Ovary (tissue), 9 donors: ENCODE measurements around the gene PARD6B. TPM values are rescaled to one million over a fixed set of nuclear protein-coding genes. Genes with fewer than 3 reads are reported as not detected.
"Not testable (repeated sequence)": the region's sequence is repeated elsewhere in the genome, so short reads cannot be mapped to it uniquely, and the experiment has no call there.

Source experiments
- DNase-seq, 5 donors: peaks; one replicate each; pipeline ENCODE4 v3.0.0-alpha.2; 2019 to 2020
- H3K27ac ChIP-seq, 2 donors: fragments of 200-600 bp; one replicate each; pipeline versions ENCODE4 v1.5.1 to v1.8.0; 2019 to 2022
- H3K27me3 ChIP-seq: fragments of 200-600 bp; one replicate; pipeline ENCODE4 v1.8.0; 2022
- H3K36me3 ChIP-seq: fragments of 200-600 bp; sonication (generic); one replicate; pipeline ENCODE4 v1.5.1; 2019
- H3K4me1 ChIP-seq: one replicate; pipeline ENCODE4 v1.8.1; 2013; ENCODE audit warnings: mild to moderate bottlenecking, moderate library complexity; ENCODE audit not compliant: insufficient read depth
- H3K4me3 ChIP-seq: fragments of 200-600 bp; sonication (generic); one replicate; pipeline ENCODE4 v1.5.1; 2017
- H3K9me3 ChIP-seq, 2 donors: fragments of 200-600 bp in 1 of 2; sonication (generic) in 1 of 2; one replicate each; pipeline versions ENCODE4 v1.5.1 to v1.8.1; 2013 to 2019; ENCODE audit warnings: mild to moderate bottlenecking in 1 of 2, moderate library complexity in 1 of 2
- EP300 ChIP-seq: sonication (generic); formaldehyde crosslinking; IDR thresholded peaks from one replicate; pipeline ENCODE4 v1.6.1; 2017; ENCODE audit warnings: antibody characterized with exemption
- POLR2A ChIP-seq: fragments of 450-650 bp; IDR thresholded peaks from one replicate; pipeline ENCODE4 v1.6.1; 2017; ENCODE audit warnings: antibody characterized with exemption, mild to moderate bottlenecking, moderate library complexity
- WGBS, 3 donors: extraction: QIAGEN DNeasy Blood & Tissue Kit in 1 of 3; methylation state at CpG; one replicate each; pipeline versions ENCODE4 v1.1.5 to v1.1.7; 2013 to 2017; 5-methylcytosine and 5-hydroxymethylcytosine counted together
- intact Hi-C, 4 donors: fragments of 100-400 bp; cut with DNase I; formaldehyde crosslinking; loops; one replicate each; pipeline versions ENCODE4 v1.11.0 to v1.15.1; 2022 to 2023
- polyA plus RNA-seq, 2 donors: library from polyadenylated mRNA; stranded (reverse); fragments of 200-250 nt in 1 of 2; fragments of 350-450 nt in 1 of 2; fragmentation: Illumina TruSeq in 1 of 2; extraction: RNeasy Lipid Tissue Mini Kit (QIAGEN cat#74804) in 1 of 2; gene quantifications; one replicate each; pipeline ENCODE4 v1.2.3, GENCODE V29; 2013 to 2014
- total RNA-seq, 7 donors: library from RNA; depleted of rRNA in 2 of 7; stranded (reverse); fragments of >200 nt in 2 of 7; fragmentation: NEBNext Ultra II Directional in 3 of 7; extraction: Animal tissue kit (Norgen Biotek cat#: 25700) in 3 of 7; gene quantifications; one replicate each; pipeline versions ENCODE4 v1.1.0 to v1.2.4, GENCODE V29; 2016 to 2023
- TF ChIP-seq, protein P1 (sequence below), 3 donors: fragments of 450-650 bp in 2 of 3; fragments of 200-600 bp in 1 of 3; IDR thresholded peaks; one replicate each; pipeline versions ENCODE4 v1.5.1 to v1.8.0; 2016 to 2022; ENCODE audit warnings: antibody characterized with exemption in 3 of 3, mild to moderate bottlenecking in 1 of 3
- donor health status: DM: no; HTN: no; CAD: no; lungs with moderate emphysema.
- donor health status: DM: no; HTN: no; CAD: no.
- donor health status: Bipolar disorder and iron deficiency.
- donor health status: DM: yes; HTN: yes; CAD: no.
- donor health status: DM: no; HTN: no; CAD: no.
- donor health status: DM: yes; HTN: yes; CAD: no.

Gene PARD6B
- total and polyA plus RNA-seq, 9 donors: 0.91 to 14.4 (median 6.0) TPM

DNA sequence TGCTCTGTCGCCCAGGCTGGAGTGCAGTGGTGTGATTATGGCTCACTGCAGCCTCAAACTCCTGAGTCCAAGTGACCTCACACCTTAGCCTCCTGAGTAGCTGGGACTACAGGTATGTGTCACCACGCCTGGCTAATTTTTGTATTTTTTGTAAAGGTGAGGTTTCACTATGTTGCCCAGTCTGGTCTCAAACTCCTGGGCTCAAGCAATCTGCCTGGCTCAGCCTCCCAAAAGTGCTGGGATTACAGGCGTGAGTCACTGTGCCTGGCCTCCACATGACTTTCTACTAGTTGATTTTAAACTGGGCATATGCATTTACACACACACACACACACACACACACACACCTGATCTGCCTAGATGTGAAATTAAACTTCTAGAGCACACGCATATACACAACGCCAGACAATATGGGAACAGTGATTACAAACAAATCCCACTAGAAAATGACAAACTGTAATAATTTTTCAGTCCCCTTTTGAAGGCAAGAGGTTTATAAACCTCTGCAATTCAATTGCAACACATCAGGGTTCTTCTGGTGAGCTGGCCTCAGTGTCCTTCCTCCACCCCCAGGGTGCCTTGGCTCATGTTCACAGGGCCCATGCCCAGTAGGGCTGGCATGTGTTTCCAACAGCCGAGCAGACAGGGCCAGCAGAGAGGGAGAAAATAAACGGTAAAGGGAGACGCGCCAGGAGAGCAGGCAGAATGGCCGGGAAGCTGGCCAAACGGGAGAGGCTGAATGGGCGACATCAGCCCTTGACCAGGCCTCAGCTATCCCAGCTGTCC lies 31.2 kb downstream of the PARD6B start:
- TF ChIP-seq EP300 (no peak), POLR2A (no peak)
- TF ChIP-seq, protein P1, sequence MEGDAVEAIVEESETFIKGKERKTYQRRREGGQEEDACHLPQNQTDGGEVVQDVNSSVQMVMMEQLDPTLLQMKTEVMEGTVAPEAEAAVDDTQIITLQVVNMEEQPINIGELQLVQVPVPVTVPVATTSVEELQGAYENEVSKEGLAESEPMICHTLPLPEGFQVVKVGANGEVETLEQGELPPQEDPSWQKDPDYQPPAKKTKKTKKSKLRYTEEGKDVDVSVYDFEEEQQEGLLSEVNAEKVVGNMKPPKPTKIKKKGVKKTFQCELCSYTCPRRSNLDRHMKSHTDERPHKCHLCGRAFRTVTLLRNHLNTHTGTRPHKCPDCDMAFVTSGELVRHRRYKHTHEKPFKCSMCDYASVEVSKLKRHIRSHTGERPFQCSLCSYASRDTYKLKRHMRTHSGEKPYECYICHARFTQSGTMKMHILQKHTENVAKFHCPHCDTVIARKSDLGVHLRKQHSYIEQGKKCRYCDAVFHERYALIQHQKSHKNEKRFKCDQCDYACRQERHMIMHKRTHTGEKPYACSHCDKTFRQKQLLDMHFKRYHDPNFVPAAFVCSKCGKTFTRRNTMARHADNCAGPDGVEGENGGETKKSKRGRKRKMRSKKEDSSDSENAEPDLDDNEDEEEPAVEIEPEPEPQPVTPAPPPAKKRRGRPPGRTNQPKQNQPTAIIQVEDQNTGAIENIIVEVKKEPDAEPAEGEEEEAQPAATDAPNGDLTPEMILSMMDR (IDR thresholded peaks at IDR 0.05): no peak
- 28 to 31% (median 31%) methylated on average over 12 of the region's 12 CpGs for WGBS, 3 donors
- intact Hi-C loops: no loop called here
- Histone ChIP-seq H3K36me3 (no peaks in the 10 kb centered on the region), H3K4me1 (peaks cover 4% of the 10 kb centered on the region), H3K4me3 (no peak overlapping the region), H3K27me3 (no peaks in the 10 kb centered on the region), H3K9me3 (no peaks in the 10 kb centered on the region), H3K27ac (no peak overlapping the region)
- DNase-seq: peak; percentile 43 to 71 (median 56)

DNA sequence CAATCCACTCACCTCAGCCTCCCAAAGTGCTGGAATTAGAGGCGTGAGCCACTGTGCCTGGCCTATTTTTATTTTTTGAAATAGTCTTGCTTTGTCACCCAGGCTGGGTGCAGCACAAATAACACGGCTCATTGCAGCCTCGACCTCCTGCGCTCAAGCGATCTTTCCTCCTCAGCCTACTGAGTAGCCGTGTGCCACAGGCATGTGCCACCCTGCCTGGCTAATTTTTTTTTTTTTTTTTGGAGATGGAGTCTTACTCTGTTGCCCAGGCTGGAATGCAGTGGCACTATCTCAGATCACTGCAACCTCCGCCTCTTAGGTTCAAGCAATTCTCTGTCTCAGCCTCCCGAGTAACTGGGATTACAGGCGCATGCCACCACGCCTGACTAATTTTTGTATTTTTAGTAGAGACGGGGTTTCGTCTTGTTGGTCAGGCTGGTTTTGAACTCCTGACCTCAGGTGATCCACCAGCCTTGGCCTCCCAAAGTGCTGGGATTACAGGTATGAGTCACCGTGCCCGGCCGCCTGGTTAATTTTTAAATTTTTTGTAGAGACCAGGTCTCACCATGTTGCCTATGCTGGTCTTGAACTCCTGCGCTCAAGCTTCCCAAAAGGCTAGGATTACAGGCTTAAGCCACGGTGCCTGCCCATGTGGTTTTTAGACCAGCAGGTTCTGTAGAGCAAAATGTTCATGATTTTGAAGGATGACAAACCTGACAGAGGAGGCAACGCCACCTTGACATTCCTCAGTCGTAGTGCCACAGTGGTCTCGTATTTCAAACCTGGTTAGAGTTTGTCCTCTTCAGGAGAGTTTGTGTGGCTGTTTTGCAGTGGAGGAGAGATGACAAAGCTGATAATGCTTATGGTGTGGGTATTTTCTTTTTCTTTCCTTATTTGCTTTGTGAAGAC lies 32.4 kb downstream of the PARD6B start:
- H3K4me3 ChIP-seq, H3K27me3 ChIP-seq, H3K27ac ChIP-seq, H3K4me1 ChIP-seq, H3K36me3 ChIP-seq, intact Hi-C loops, H3K9me3 ChIP-seq: not testable (repeated sequence)
- peak in 2 of 5 donors; percentile 10 to 11 for DNase-seq
- 89 to 93% (median 90%) methylated on average over 20 of the region's 20 CpGs for WGBS, 3 donors

DNA sequence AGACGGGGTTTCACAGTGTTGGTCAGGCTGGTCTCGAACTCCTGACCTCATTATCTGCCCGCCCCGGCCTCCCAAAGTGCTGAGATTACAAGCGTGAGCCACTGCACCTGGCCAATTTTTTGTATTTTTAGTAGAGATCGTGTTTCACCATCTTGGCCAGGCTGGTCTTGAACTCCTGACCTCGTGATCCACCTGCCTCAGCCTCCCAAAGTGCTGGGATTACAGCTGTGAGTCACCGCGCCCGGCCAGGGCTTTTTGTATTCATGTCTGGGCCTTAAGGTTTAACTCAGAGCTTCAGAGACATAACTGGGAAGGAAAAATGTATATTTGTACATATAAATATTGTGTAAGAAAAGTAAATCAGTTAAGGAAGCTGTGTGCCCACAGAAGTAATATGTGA lies 33.9 kb downstream of the PARD6B start:
- H3K27ac ChIP-seq, H3K4me1 ChIP-seq, H3K27me3 ChIP-seq, H3K4me3 ChIP-seq, H3K9me3 ChIP-seq, intact Hi-C loops, H3K36me3 ChIP-seq: not testable (repeated sequence)
- 67 to 72% (median 70%) methylated on average over 10 of the region's 10 CpGs for WGBS, 3 donors
- peak in 2 of 5 donors; percentile 6 to 11 for DNase-seq

DNA sequence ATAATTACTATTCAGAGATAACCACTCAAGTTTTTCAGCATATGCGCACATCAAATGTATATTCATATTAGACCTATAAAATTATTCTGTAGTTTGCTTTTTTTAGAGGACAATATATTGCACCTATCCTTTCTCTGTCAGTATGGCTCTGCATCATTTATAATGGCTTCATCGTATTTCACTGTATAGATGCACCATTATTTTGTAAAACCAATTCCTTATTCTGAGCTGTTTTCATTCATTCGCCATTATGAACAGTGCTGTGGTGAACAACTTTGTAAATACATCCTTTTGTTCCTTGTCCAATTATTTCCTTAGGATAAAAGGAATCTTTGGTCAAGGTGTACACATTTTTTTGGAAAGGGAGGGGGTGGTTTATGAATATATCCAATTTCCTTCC lies 34.3 kb downstream of the PARD6B start:
- DNase-seq: no peak
- Histone ChIP-seq H3K27ac (no peak overlapping the region), H3K27me3 (no peaks in the 10 kb centered on the region), H3K4me1 (peaks cover 4% of the 10 kb centered on the region), H3K9me3 (no peaks in the 10 kb centered on the region), H3K36me3 (no peaks in the 10 kb centered on the region), H3K4me3 (no peak overlapping the region)
- intact Hi-C loops: no loop called here
- WGBS, 3 donors: 61 to 75% (median 68%) methylated on average over 3 of the region's 3 CpGs
- TF ChIP-seq POLR2A: no peak

DNA sequence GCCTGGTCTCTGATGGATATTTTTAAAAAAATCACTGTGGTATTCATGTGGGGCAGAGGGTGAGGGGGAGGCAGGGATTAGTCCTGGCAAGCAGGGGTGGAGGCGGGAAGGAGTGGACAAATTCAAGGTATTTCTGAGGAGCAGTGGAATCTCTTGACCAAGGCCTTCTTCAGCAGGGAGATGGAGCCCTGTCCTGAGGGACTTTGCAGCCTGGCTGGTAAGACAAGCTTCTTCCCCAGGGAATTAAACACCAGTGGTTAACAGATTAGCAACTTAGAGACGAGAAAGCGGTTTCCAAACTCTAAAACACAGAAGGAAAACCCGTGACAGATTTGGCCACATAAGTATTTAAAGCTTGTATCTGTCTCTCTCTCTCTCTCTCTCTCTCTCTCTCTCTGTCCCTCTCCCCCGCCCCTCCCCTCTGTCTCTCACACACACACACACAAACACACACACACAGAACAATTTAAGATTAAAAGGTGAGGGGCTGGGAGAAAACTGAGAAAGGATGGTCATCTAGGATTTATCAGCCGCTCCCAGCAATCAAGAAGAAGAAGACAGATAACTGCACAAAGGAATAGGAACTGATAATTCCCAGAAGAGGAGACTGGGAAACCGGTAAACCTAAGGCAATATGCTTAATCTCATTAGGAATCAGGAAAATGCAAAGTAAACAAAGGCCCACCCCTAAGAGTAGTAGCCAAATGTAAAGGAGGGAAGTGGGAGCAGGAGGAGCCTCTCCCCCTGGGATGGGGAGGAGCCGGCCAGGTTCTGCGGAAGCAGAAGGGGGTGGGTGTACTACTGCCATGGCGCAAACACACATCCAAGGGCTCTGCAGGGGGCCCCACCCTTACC lies 35.8 kb downstream of the PARD6B start:
- 46 to 54% (median 51%) methylated on average over 8 to 10 of the region's 10 CpGs for WGBS, 3 donors
- DNase-seq: peak in 2 of 5 donors; percentile 9 to 26
- H3K4me1 ChIP-seq: not testable (repeated sequence)

DNA sequence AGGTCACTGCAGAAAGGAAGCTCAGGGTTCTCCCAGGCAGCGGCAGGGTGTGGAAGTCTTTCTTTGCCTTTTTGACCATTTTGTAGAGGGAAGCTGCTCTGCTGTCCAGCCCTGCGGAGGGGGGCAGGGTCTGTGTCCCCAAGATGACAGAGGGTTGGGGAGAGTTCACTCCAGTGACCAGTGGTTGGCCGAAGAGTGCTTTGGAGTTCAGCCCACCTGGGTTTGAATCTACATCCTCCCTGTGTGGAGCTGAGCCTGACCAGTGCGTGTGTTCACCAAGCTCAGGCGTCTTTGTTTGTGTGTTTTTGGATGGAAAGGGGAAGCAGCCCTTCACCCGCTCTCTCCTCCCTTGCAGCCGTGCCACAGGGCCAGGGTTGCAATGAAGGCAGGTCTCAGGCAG lies 37.6 kb downstream of the PARD6B start:
- H3K27ac ChIP-seq, H3K9me3 ChIP-seq, H3K4me1 ChIP-seq, H3K36me3 ChIP-seq, H3K4me3 ChIP-seq, H3K27me3 ChIP-seq, intact Hi-C loops: not testable (repeated sequence)
- peak in 2 of 5 donors; percentile 7 to 11 for DNase-seq
- WGBS, 3 donors: 66 to 75% (median 67%) methylated on average over 2 to 7 of the region's 7 CpGs

More for the DNA sequence above, 35.8 kb downstream of the PARD6B start:
- H3K36me3 ChIP-seq, H3K4me3 ChIP-seq, H3K27ac ChIP-seq, H3K9me3 ChIP-seq, H3K27me3 ChIP-seq, intact Hi-C loops: not testable (repeated sequence)

DNA sequence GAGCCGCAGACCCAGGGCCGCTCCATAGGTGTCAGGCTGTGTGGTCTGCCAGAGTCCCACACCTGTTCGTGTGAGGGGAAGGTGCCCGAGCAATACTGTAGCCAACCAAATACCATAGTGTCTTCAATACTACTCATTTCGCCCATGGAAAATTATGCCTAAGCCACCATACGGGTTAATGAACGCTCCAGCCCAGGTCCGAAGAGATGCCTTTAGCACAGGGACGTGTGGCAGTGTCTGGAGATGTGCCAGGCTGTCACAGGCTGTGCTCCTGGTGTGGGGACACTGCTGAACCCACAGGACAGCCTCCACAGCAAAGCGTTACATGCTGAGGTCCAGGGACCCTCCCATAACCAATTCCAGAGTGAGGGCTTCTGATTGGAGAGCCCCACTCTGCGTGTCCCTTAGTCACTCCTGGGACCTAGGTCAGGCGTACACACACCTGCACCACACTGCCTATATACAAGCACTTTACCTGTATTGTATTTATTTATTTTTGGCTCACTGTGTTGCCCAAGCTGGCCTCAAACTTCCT lies 38.2 kb downstream of the PARD6B start:
- 76 to 87% (median 82%) methylated on average over 5 to 10 of the region's 12 CpGs for WGBS, 3 donors
- H3K27me3 ChIP-seq: not testable (repeated sequence)

DNA sequence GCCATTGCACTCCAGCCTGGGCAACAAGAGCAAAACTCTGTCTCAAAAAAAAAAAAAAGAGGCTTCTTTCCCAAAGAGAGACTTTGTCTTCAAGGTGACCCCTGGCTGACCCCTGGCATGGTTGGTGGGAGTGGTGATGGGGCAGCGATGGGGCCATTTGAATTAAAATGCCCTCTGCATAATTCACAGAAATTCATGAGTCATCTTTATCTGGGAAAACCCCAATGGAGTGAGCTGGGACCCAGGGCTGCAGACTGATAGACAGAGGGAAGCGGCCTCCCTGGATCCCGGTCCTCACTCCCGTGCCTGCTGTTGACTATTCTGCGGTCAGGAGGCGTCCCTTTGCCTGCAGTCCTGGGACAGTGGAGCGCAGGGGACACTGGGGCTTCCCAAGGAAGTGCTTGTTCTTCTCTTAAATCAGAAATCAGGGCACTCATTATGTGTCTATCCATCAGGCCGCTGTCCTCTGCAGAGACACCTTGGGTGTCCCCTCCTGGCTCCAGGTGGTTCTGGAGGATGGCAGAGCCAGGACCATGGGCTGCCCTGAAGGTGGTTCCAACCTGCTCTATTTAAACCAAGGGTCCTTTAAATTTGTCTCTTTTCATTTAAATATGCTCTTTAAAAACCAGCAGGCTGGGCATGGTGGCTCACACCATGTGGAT lies 40.2 kb downstream of the PARD6B start:
- H3K4me3 ChIP-seq, H3K36me3 ChIP-seq, H3K9me3 ChIP-seq, H3K4me1 ChIP-seq, H3K27ac ChIP-seq, H3K27me3 ChIP-seq, intact Hi-C loops: not testable (repeated sequence)
- 73 to 86% (median 83%) methylated on average over 3 to 4 of the region's 8 CpGs for WGBS, 3 donors
- peak in 2 of 5 donors; percentile 8 to 31 for DNase-seq

More for the DNA sequence above, 38.2 kb downstream of the PARD6B start:
- H3K4me3 ChIP-seq, H3K27ac ChIP-seq, H3K36me3 ChIP-seq, intact Hi-C loops, H3K9me3 ChIP-seq, H3K4me1 ChIP-seq: not testable (repeated sequence)
- DNase-seq: peak in 2 of 5 donors; percentile 12 to 17
